Limb (tissue), 2 donors: ENCODE data around the gene SIK2.
"Not testable (repeated sequence)": the region's sequence is repeated elsewhere in the genome, so short reads cannot be mapped to it uniquely, and the experiment has no call there.

ENCODE experiments used
- DNase-seq, 2 donors: peaks; one replicate each; pipeline ENCODE4 v3.0.0-alpha.2; 2016; ENCODE audit errors: extremely low spot score in 2 of 2

SIK2 gene

GRCh38 chr11:111698852-111699559, 96.8 kb downstream of the SIK2 start:
- no peak for DNase-seq

DNA sequence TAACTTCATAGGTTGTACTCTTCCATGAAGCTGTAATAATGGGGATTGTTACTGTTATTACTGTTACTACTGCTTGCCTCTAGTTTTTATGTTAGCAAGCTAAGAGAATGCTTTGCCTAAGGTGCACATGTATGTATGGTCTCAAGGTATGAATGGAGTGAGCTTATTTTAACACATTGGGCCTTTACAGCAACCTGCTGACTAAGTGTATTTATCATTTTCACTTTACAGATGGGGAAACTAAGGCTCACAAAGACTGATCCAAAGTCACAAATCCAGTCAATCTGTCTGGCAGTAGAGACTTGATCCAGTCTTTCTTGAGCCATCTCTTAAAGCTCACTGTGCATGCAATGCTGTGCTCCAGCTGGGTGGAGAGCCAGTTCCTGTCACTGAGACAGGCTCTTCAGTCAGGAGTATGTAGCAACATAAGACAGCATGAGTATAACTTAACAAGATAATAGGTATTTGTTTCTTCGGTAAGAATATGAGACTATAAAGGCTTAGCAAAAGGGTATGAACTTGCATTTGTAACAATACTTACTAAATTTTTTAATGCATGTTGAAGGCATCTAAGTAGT, 97.4 kb downstream of the SIK2 start:
- no peak for DNase-seq

DNA sequence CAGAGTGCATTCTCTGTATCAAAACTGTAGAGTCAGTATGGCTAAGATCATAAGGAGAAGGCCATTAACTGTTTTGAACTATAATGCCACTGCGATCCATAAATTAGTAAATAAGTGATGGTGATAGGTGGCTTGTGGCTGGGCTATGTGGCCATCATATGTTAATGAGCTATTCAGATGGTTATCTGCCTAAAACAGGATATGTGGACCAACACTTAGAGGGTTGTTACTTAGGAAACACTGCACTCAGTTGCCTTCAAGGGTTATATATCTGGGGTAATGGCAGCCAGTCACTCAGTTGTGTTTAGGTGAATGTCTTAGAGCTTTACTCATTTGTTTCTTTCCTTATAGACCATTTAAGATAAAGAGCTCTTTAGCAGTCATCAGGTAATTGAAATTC, 97.9 kb downstream of the SIK2 start:
- DNase-seq = no peak

- DNase-seq = no peak
These were observed 100.4 kb downstream of the SIK2 start for GRCh38 chr11:111702623-111703022.

- DNase-seq = peak in 1 of 2 donors; percentile 9
These were observed 101.3 kb downstream of the SIK2 start for GRCh38 chr11:111703576-111703975.

GRCh38 chr11:111707039-111707690, 104.9 kb downstream of the SIK2 start:
- DNase-seq = peak in 1 of 2 donors; percentile 40

DNA sequence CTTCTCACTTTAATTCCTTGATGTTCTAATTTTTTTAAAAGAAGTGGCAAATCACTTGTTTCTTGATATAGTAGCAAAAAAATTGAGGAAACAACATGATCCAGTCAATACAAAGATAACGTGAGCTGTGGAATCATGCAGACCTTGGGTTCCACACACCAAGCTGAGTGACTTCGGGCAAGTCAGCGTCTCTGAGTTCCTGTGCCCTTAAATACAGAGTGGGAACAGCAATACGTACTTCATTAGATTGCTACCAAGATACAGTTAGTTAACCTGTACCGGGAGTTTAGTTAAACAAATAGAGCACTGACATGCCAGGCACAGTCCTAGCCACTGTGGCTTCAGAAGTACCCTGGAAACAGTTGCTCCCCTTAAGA, 105.4 kb downstream of the SIK2 start:
- DNase-seq = no peak

- no peak for DNase-seq
These were observed 112.3 kb downstream of the SIK2 start for GRCh38 chr11:111714522-111714921.

DNA sequence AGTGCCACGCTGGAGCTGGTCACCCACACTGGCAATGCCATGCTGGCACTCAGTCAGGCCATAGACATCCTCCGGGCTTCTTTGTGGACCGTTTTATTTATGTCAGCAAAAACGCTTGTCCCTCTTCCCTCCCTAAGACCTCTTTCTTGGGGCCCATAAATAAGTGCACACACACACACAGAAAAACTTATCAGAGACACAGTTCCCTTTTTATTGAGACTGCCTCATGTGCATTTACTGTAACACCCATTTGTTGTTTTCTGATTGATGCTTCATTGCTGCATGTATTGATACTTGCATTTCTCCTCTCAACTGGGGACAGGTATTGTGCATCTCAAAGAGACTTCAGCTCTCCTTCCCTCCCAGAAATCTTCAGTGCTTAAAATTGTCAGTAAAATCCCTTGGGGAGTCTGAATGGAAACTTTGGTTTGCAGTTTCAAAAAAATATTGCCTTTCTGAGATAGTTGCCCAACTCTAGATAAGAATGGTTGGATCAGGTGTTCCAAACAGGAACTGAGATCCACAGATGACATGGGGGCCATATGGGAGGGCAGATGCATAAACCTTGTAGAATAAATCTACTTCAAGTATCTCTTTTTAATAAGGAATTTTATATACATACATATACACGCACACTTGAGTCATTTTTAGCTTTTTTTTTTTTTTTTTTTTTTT, 113.0 kb downstream of the SIK2 start:
- DNase-seq = no peak

GRCh38 chr11:111717660-111718059, 115.4 kb downstream of the SIK2 start:
- DNase-seq = not testable (repeated sequence)

GRCh38 chr11:111718436-111718835, 116.2 kb downstream of the SIK2 start:
- DNase-seq = no peak

DNA sequence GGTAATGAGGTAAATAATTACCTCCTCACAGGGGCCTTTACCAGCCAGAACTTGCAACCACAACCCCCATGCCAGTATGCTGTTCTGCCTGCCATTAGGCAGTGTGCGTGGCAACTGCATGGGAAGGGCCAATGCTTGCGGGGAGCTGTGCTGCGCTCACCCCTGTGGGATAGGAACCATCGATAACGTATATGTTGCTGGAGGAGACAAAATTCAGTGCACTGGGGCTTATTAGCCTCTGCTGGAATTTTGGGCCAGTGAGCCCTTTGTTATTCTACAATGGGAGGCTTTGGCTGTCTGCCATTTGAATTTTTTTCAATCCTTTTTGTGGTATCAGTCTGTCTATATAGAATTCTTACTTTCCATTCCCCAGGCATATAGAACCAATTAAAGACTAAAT, 116.6 kb downstream of the SIK2 start:
- no peak for DNase-seq

DNA sequence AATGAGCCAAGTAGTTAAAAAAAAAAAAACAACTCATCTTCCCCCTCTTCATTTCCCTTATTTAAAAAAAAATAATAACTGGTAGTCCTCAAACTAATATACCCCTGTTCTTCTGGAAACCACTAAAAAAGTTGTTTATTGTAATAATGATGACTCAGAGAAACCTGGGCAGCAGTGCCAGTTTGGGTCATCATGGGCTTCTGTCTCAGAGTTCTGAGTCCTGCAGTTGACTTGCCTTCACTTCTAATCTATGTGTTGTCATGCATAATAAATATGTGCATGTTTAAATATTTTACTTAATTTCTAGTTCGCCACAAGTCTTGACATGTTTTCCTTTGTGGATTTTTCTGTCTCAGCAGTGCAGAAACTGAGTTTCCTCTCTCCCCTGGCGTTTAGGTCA, 117.1 kb downstream of the SIK2 start:
- no peak for DNase-seq

- DNase-seq = no peak
These were observed 118.7 kb downstream of the SIK2 start for GRCh38 chr11:111720801-111721494.

DNA sequence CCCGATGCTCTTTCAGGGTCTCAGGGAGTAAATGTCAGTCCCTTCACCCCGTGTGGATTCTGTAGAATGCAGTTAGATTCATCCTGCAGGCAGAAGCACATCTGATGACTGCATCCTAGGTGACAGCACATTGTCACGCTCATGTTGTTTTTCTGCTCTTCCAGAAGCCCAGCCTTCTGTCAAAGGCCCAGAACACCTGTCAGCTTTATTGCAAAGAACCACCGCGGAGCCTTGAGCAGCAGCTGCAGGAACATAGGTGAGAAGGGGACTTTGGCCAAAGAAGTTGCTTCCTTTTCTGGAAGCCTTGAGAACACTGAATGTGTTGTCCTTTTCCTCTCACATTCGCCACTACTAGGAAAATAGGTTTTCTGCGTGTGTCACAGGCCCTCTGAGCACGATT, 120.3 kb downstream of the SIK2 start:
- DNase-seq = no peak

- DNase-seq = no peak
These were observed 121.3 kb downstream of the SIK2 start for GRCh38 chr11:111723595-111723994.

DNA sequence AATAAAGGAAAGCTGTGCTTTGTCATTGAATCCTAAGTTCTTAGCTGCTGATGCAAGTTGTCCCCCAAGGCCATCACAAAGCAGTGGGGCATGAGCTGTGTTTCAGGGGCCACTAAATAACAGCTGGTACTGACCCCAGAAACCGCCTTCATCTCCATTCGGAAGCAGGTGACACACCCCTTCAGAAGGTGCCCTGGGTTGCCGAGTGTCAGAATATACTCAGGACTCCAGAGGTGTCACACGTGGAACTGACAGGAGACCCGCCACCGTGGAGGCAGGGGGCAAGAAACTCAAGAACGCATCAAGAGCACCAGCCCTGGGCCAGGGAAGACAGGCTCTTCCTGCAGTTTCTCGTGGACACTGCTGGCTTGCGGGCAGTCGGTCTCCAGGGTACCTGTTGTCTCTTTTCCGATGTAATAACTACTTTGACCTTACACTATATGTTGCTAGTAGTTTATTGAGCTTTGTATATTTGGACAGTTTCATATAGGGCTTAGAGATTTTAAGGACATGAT, 122.4 kb downstream of the SIK2 start:
- no peak for DNase-seq

GRCh38 chr11:111725621-111726020, 123.4 kb downstream of the SIK2 start:
- no peak for DNase-seq

GRCh38 chr11:111726301-111726713, 124.1 kb downstream of the SIK2 start:
- no peak for DNase-seq

DNA sequence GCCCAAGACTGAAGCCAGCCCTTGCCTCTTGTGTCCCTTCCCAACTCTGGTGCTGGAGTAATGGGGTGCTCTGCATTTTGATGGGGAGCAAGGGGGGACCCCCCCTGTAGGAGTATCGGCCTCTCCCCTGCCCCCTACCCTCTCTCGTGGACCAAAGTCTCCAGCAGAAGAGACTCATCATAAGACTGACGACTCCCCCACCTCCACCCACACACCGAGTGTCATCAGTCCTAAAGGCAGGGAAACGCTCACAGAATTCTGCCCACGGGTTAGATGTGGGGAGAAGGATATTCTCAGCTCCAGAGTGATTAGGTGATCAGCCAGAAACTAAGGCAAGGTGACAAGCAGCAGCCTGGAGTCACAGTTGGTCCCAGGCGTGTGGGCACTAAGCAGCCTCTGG, 125.2 kb downstream of the SIK2 start:
- no peak for DNase-seq

GRCh38 chr11:111729071-111729830, 127.0 kb downstream of the SIK2 start:
- DNase-seq = no peak
